ENCODE results near the gene GSTK1. TPM values are rescaled to one million over a fixed set of nuclear protein-coding genes. Genes with fewer than 3 reads are reported as not detected.
A peak's percentile ranks its signal among the peaks of the same experiment; 100 is the strongest.

The GSTK1 gene
- total and polyA plus RNA-seq, 4 donors, result 98.9 to 253 (median 187) TPM

- Histone ChIP-seq H3K9me3 (ENCODE audit: control insufficient read depth in 4 of 4, low read length in 3 of 4) (no peaks in the 10 kb centered on the region), H3K27me3 (ENCODE audit: control insufficient read depth in 4 of 4, insufficient read depth in 4 of 4, low read length in 3 of 4) (no peaks in the 10 kb centered on the region), H3K36me3 (ENCODE audit: control insufficient read depth in 4 of 4, insufficient read depth in 3 of 4, low read depth in 1 of 4, low read length in 3 of 4) (peaks cover 9 to 65% (median 58%) of the 10 kb centered on the region in 4 donors), H3K9ac (ENCODE audit: low read depth in 1 of 2, low read length in 2 of 2) (no peak overlapping the region), H3K4me3 (ENCODE audit: low read depth in 1 of 3, low read length in 3 of 3) (no peak overlapping the region), H3K4me1 (ENCODE audit: control insufficient read depth in 4 of 4, insufficient read depth in 4 of 4, low read length in 3 of 4) (peaks cover 0 to 6% (median 3%) of the 10 kb centered on the region in 4 donors), H3K27ac (ENCODE audit: low read depth in 1 of 2, low read length in 2 of 2) (no peak overlapping the region)
- no peak for DNase-seq (ENCODE audit: low spot score)
- WGBS, result 93% methylated on average over 2 of the region's 2 CpGs
- TF ChIP-seq HNF4G (IDR thresholded peaks at IDR 0.05), result no peak
- TF ChIP-seq YY1 (IDR thresholded peaks at IDR 0.05), result no peak
- no peak for TF ChIP-seq ATF3 (IDR thresholded peaks at IDR 0.05)
- TF ChIP-seq FOXA2 (IDR thresholded peaks at IDR 0.05), result no peak
- TF ChIP-seq GABPA (IDR thresholded peaks at IDR 0.05 in 1 of 2, conservative IDR thresholded peaks at IDR 0.05 in 1 of 2), result no peak
- TF ChIP-seq SP1 (IDR thresholded peaks at IDR 0.05), result no peak
Observed at GRCh38 chr7:143299346-143299745, 36.1 kb downstream of the GSTK1 start.

DNA sequence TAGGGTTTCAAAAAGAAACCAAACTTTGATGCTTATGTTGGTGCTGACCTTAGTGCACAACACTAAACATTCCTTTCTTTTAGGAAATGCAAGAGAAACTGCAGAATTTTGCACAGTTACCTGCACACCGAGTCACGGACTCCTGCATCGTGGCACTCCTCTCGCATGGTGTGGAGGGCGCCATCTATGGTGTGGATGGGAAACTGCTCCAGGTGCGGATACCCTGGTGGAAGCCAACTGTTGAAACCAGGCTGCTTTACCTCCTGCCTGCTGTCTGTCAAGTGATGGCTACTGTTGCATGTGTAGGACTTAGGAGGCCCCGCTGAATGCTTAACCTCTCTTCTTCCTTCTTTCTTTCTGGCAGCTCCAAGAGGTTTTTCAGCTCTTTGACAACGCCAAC is 36.6 kb downstream of the GSTK1 start:
- Histone ChIP-seq H3K27me3 (ENCODE audit: control insufficient read depth in 4 of 4, insufficient read depth in 4 of 4, low read length in 3 of 4) (no peaks in the 10 kb centered on the region), H3K4me1 (ENCODE audit: control insufficient read depth in 4 of 4, insufficient read depth in 4 of 4, low read length in 3 of 4) (peaks cover 0 to 6% (median 3%) of the 10 kb centered on the region in 4 donors), H3K4me3 (ENCODE audit: low read depth in 1 of 3, low read length in 3 of 3) (no peak overlapping the region), H3K27ac (ENCODE audit: low read depth in 1 of 2, low read length in 2 of 2) (no peak overlapping the region), H3K9me3 (ENCODE audit: control insufficient read depth in 4 of 4, low read length in 3 of 4) (no peaks in the 10 kb centered on the region), H3K36me3 (ENCODE audit: control insufficient read depth in 4 of 4, insufficient read depth in 3 of 4, low read depth in 1 of 4, low read length in 3 of 4) (peaks cover 9 to 65% (median 58%) of the 10 kb centered on the region in 4 donors), H3K9ac (ENCODE audit: low read depth in 1 of 2, low read length in 2 of 2) (no peak overlapping the region)
- TF ChIP-seq NR2F2 (IDR thresholded peaks at IDR 0.05) (no peak), RXRA (IDR thresholded peaks at IDR 0.05) (peak in 1 of 2 donors; percentile 12), FOXA2 (IDR thresholded peaks at IDR 0.05) (no peak), RAD21 (IDR thresholded peaks at IDR 0.05) (peak; percentile 73 to 87), CTCF (IDR thresholded peaks at IDR 0.05; ENCODE audit: low read depth, low read length, missing input control) (peak; percentile 66), SP1 (IDR thresholded peaks at IDR 0.05) (no peak), EGR1 (IDR thresholded peaks at IDR 0.05; ENCODE audit: low read depth in 2 of 2) (no peak), TAF1 (conservative IDR thresholded peaks at IDR 0.05) (no peak), HNF4G (IDR thresholded peaks at IDR 0.05) (no peak), HNF4A (conservative IDR thresholded peaks at IDR 0.05) (peak in 1 of 2 donors; percentile 15), FOXA1 (IDR thresholded peaks at IDR 0.05) (no peak), JUND (IDR thresholded peaks at IDR 0.05) (no peak), YY1 (IDR thresholded peaks at IDR 0.05) (no peak), ATF3 (IDR thresholded peaks at IDR 0.05) (no peak), GABPA (IDR thresholded peaks at IDR 0.05 in 1 of 2, conservative IDR thresholded peaks at IDR 0.05 in 1 of 2) (no peak)
- TF ChIP-seq, protein P1, sequence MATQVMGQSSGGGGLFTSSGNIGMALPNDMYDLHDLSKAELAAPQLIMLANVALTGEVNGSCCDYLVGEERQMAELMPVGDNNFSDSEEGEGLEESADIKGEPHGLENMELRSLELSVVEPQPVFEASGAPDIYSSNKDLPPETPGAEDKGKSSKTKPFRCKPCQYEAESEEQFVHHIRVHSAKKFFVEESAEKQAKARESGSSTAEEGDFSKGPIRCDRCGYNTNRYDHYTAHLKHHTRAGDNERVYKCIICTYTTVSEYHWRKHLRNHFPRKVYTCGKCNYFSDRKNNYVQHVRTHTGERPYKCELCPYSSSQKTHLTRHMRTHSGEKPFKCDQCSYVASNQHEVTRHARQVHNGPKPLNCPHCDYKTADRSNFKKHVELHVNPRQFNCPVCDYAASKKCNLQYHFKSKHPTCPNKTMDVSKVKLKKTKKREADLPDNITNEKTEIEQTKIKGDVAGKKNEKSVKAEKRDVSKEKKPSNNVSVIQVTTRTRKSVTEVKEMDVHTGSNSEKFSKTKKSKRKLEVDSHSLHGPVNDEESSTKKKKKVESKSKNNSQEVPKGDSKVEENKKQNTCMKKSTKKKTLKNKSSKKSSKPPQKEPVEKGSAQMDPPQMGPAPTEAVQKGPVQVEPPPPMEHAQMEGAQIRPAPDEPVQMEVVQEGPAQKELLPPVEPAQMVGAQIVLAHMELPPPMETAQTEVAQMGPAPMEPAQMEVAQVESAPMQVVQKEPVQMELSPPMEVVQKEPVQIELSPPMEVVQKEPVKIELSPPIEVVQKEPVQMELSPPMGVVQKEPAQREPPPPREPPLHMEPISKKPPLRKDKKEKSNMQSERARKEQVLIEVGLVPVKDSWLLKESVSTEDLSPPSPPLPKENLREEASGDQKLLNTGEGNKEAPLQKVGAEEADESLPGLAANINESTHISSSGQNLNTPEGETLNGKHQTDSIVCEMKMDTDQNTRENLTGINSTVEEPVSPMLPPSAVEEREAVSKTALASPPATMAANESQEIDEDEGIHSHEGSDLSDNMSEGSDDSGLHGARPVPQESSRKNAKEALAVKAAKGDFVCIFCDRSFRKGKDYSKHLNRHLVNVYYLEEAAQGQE (IDR thresholded peaks at IDR 0.05), result no peak
- TF ChIP-seq, protein P2, sequence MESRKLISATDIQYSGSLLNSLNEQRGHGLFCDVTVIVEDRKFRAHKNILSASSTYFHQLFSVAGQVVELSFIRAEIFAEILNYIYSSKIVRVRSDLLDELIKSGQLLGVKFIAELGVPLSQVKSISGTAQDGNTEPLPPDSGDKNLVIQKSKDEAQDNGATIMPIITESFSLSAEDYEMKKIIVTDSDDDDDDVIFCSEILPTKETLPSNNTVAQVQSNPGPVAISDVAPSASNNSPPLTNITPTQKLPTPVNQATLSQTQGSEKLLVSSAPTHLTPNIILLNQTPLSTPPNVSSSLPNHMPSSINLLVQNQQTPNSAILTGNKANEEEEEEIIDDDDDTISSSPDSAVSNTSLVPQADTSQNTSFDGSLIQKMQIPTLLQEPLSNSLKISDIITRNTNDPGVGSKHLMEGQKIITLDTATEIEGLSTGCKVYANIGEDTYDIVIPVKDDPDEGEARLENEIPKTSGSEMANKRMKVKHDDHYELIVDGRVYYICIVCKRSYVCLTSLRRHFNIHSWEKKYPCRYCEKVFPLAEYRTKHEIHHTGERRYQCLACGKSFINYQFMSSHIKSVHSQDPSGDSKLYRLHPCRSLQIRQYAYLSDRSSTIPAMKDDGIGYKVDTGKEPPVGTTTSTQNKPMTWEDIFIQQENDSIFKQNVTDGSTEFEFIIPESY (IDR thresholded peaks at IDR 0.05), result no peak
- TF ChIP-seq, protein P3, sequence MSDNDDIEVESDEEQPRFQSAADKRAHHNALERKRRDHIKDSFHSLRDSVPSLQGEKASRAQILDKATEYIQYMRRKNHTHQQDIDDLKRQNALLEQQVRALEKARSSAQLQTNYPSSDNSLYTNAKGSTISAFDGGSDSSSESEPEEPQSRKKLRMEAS (IDR thresholded peaks at IDR 0.05), result no peak
- peak; percentile 53 for DNase-seq (ENCODE audit: low spot score)
- WGBS, result 50% methylated on average over 8 of the region's 8 CpGs
